ENCODE results near the gene RASSF9. TPM values are rescaled to one million over a fixed set of nuclear protein-coding genes. Genes with fewer than 3 reads are reported as not detected.

RASSF9 gene
- total and polyA plus RNA-seq, 2 experiments from 2014 or later, result 0.31 to 0.35 TPM

DNA sequence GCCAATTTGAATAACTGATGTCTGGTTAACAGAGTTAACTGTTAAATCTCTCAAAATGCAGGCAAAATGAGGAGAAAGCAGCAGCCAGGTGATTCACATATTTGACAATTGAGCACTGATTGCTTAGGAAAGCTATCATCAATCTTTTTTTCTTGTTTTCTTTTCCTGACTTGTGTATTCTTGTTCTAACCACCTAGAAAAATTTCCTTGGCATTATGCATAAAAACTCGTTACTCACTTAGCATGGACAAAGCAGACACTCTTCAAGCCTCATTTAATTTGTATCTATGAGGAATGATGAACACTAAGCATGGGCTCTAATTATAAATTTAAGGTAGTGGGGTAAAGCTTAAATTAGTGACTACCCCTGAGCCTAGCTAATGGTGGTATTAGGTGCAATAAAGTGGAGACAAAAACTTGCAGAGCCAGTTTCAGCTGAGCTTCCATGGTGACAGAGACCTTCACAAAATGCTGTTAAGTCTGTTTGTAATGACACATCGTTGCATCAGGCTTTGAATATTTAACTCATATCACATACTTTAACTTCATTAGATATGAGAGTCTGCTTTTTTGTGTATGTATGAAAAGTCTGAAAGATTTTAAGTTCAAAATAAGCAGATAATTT lies 52.0 kb downstream of the RASSF9 start:
- no peaks in the 10 kb centered on the region for H4K20me1 ChIP-seq (replicated peaks; ENCODE audit: insufficient read depth)
- Mint-ChIP-seq H3K4me3 (no peak overlapping the region), H3K36me3 (ENCODE audit: low read depth) (peaks cover 15% of the 10 kb centered on the region), H3K27ac (peak overlapping the region; percentile 39), H3K4me1 (peaks cover 20% of the 10 kb centered on the region), H3K9me3 (peaks cover 20% of the 10 kb centered on the region; the same call in 2 of the 3 replicates), H3K27me3 (ENCODE audit: insufficient read depth, low read depth, poor library complexity) (peaks cover 3% of the 10 kb centered on the region)
- no peaks in the 10 kb centered on the region for H3K9me2 ChIP-seq (ENCODE audit: insufficient read depth)
- H3K36me3 ChIP-seq (ENCODE audit: insufficient read depth), result no peaks in the 10 kb centered on the region; the same call in 1 of the 2 replicates
- H3K27me3 ChIP-seq (ENCODE audit: insufficient read depth), result no peaks in the 10 kb centered on the region
- DNase-seq (ENCODE audit: low spot score), result no peak
- H3K4me3 ChIP-seq, result no peak overlapping the region
- H3K79me2 ChIP-seq (replicated peaks; ENCODE audit: insufficient read depth), result no peaks in the 10 kb centered on the region
- H3K4me1 ChIP-seq (ENCODE audit: insufficient read depth), result peaks cover 12% of the 10 kb centered on the region
- no peaks in the 10 kb centered on the region for H3F3A ChIP-seq (replicated peaks; ENCODE audit: low read depth)
- ATAC-seq, result no peak
- TF ChIP-seq ZNF114 (CRISPR knock-in tag; IDR thresholded peaks at IDR 0.05), result no peak
- TF ChIP-seq JUNB (IDR thresholded peaks at IDR 0.05; ENCODE audit: unreplicated experiment), result no peak
- TF ChIP-seq ZNF331 (CRISPR knock-in tag; IDR thresholded peaks at IDR 0.05; ENCODE audit: low read depth), result no peak
- no peak for TF ChIP-seq EZH2 (IDR thresholded peaks at IDR 0.05; ENCODE audit: low read depth, unreplicated experiment)
- no peak for TF ChIP-seq ZNF462 (CRISPR knock-in tag; IDR thresholded peaks at IDR 0.05)
- no peak for TF ChIP-seq REST (IDR thresholded peaks at IDR 0.05; ENCODE audit: unreplicated experiment)
- no peak for TF ChIP-seq EZH2phosphoT487 (IDR thresholded peaks at IDR 0.05; ENCODE audit: unreplicated experiment)
- no peak for TF ChIP-seq CREB1 (CRISPR knock-in tag; IDR thresholded peaks at IDR 0.05; ENCODE audit: low read depth)
- TF ChIP-seq STAT1 (IDR thresholded peaks at IDR 0.05; ENCODE audit: unreplicated experiment), result no peak
- TF ChIP-seq CTCF (conservative IDR thresholded peaks at IDR 0.05; ENCODE audit: low read depth in 2 of 2), result no peak
- TF ChIP-seq NANOG (IDR thresholded peaks at IDR 0.05; ENCODE audit: borderline replicate concordance), result no peak
- TF ChIP-seq, protein P1, sequence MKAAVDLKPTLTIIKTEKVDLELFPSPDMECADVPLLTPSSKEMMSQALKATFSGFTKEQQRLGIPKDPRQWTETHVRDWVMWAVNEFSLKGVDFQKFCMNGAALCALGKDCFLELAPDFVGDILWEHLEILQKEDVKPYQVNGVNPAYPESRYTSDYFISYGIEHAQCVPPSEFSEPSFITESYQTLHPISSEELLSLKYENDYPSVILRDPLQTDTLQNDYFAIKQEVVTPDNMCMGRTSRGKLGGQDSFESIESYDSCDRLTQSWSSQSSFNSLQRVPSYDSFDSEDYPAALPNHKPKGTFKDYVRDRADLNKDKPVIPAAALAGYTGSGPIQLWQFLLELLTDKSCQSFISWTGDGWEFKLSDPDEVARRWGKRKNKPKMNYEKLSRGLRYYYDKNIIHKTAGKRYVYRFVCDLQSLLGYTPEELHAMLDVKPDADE (IDR thresholded peaks at IDR 0.05), result no peak
- TF ChIP-seq POLR2AphosphoS5 (IDR thresholded peaks at IDR 0.05; ENCODE audit: low read depth), result no peak
- H3K4me2 ChIP-seq, result no peak overlapping the region
- no peak overlapping the region for H2AFZ ChIP-seq
- H3K27ac ChIP-seq (ENCODE audit: low read depth), result no peak overlapping the region

All from GM23338 (cell line).